WTC11 (cell line): ENCODE measurements around the gene SRSF10. TPM values are rescaled to one million over a fixed set of nuclear protein-coding genes. Genes with fewer than 3 reads are reported as not detected.

Source experiments
- ATAC-seq: fragments of 200-7000 bp; cut with Tn5 transposase; 2 replicates; pipeline ENCODE4 v1.10.0; 2021; ENCODE audit warnings: mild to moderate bottlenecking, moderate library complexity
- CTCF ChIA-PET: fragments of 300-600 bp; sonication (Branson Sonifier 250); formaldehyde crosslinking; loops from one replicate; lab custom pipeline; 2021; ENCODE audit warnings: antibody characterized with exemption; lab: Charles Lee
- POLR2A ChIA-PET: fragments of 350-600 bp; sonication (Branson Sonifier 250); formaldehyde crosslinking; loops from one replicate; lab custom pipeline; 2021; ENCODE audit warnings: antibody characterized with exemption; lab: Charles Lee
- DNase-seq: peaks from one replicate; pipeline ENCODE4 v3.0.0; 2021; ENCODE audit warnings: low spot score
- H3K27ac Mint-ChIP-seq: 2 replicates; pipeline ENCODE4 v1.8.0; 2021; ENCODE audit warnings: mixed read lengths
- H3K27me3 Mint-ChIP-seq: 2 replicates; pipeline ENCODE4 v1.8.0; 2021; ENCODE audit warnings: low read depth, mild to moderate bottlenecking, moderate library complexity, mixed read lengths
- H3K36me3 Mint-ChIP-seq: 2 replicates; pipeline ENCODE4 v1.8.0; 2021; ENCODE audit warnings: mixed read lengths
- H3K4me1 Mint-ChIP-seq: 2 replicates; pipeline ENCODE4 v1.8.0; 2022; ENCODE audit warnings: mixed read lengths
- H3K4me3 Mint-ChIP-seq: 2 replicates; pipeline ENCODE4 v1.8.0; 2021; ENCODE audit warnings: mild to moderate bottlenecking, moderate library complexity, mixed read lengths
- H3K9me3 Mint-ChIP-seq: 2 replicates; pipeline ENCODE4 v1.8.0; 2021; ENCODE audit warnings: mixed read lengths
- AFF4 ChIP-seq: sonication (generic); formaldehyde crosslinking; IDR thresholded peaks from 2 replicates; pipeline ENCODE4 v1.8.1; 2023; ENCODE audit warnings: mild to moderate bottlenecking, missing genetic modification reagents, borderline replicate concordance
- AR ChIP-seq: fragments of 250-450 bp; sonication (Bioruptor Pico); IDR thresholded peaks from 2 replicates; pipeline ENCODE4 v1.9.0; 2021; ENCODE audit warnings: mild to moderate bottlenecking
- ARID4B ChIP-seq: sonication (generic); formaldehyde crosslinking; IDR thresholded peaks from 2 replicates; pipeline ENCODE4 v1.8.0; 2023; ENCODE audit warnings: missing genetic modification reagents, mild to moderate bottlenecking, borderline replicate concordance
- JUN ChIP-seq: sonication (generic); formaldehyde crosslinking; IDR thresholded peaks from 2 replicates; pipeline ENCODE4 v1.8.0; 2023; ENCODE audit warnings: mild to moderate bottlenecking, missing genetic modification reagents
- NR3C1 ChIP-seq: sonication (generic); formaldehyde crosslinking; conservative IDR thresholded peaks from 2 replicates; pipeline ENCODE4 v1.8.1; 2023; ENCODE audit warnings: low read depth, mild to moderate bottlenecking, missing genetic modification reagents
- SP1 ChIP-seq: sonication (generic); formaldehyde crosslinking; conservative IDR thresholded peaks from 2 replicates; pipeline ENCODE4 v1.8.1; 2022; ENCODE audit warnings: missing genetic modification reagents
- ZNF396 ChIP-seq: fragments of 250-450 bp; sonication (Bioruptor Pico); IDR thresholded peaks from 2 replicates; pipeline ENCODE4 v1.8.0; 2021; ENCODE audit warnings: mild to moderate bottlenecking, moderate library complexity, borderline replicate concordance
- ZNF423 ChIP-seq: fragments of 250-450 bp; sonication (Bioruptor Pico); IDR thresholded peaks from 2 replicates; pipeline ENCODE4 v2.1.2; 2022; ENCODE audit warnings: mild to moderate bottlenecking, moderate library complexity
- ZNF425 ChIP-seq: fragments of 250-450 bp; sonication (Bioruptor Pico); conservative IDR thresholded peaks from 2 replicates; pipeline ENCODE4 v1.9.0; 2021; ENCODE audit warnings: mild to moderate bottlenecking
- ZNF512 ChIP-seq: sonication (generic); formaldehyde crosslinking; IDR thresholded peaks from 2 replicates; pipeline ENCODE4 v1.8.1; 2022; ENCODE audit warnings: missing genetic modification reagents, borderline replicate concordance
- total RNA-seq: library from RNA; stranded (reverse); gene quantifications from 3 replicates; pipeline ENCODE4 v1.2.3, GENCODE V29; 2021

SRSF10 gene
- total RNA-seq, 1 experiment from 2014 or later: 163 TPM

- Mint-ChIP-seq H3K27me3 (no peaks in the 10 kb centered on the region; the same call in 1 of the 2 replicates), H3K36me3 (peaks cover 7% of the 10 kb centered on the region), H3K4me1 (peaks cover 3% of the 10 kb centered on the region), H3K9me3 (peaks cover 4% of the 10 kb centered on the region), H3K27ac (no peak overlapping the region), H3K4me3 (no peak overlapping the region)
- no peak for DNase-seq
- no peak for TF ChIP-seq ZNF425 (CRISPR knock-in tag)
- TF ChIP-seq AFF4 (CRISPR knock-in tag): no peak
- no peak for TF ChIP-seq ZNF396
- TF ChIP-seq NR3C1 (CRISPR knock-in tag): no peak
- no peak for TF ChIP-seq ZNF512 (CRISPR knock-in tag)
- TF ChIP-seq SP1 (CRISPR knock-in tag): no peak
- POLR2A ChIA-PET: no interaction called here
- CTCF ChIA-PET: interaction anchor here (0.6 to 1.2 kb wide), 3 partner anchors 66 to 119 kb away, joined by 3 to 5 read pairs (median 3); no protein-coding TSS in a partner anchor
- ATAC-seq: no peak
Measured at GRCh38 chr1:23930270-23930669, 49.9 kb downstream of the SRSF10 start.

- CTCF ChIA-PET: interaction anchor here (0.7 to 1.5 kb wide), 3 partner anchors 12 to 326 kb away, joined by 4 to 5 read pairs (median 4); no protein-coding TSS in a partner anchor
- H3K27ac Mint-ChIP-seq: no peak overlapping the region
- TF ChIP-seq JUN (no peak), ARID4B (no peak), NR3C1 (CRISPR knock-in tag) (no peak), AR (CRISPR knock-in tag) (no peak), ZNF423 (CRISPR knock-in tag) (no peak)
Measured at GRCh38 chr1:23928789-23929188, 51.3 kb downstream of the SRSF10 start.

More at GRCh38 chr1:23928789-23929188, 51.3 kb downstream of the SRSF10 start:
- POLR2A ChIA-PET: no interaction called here
- DNase-seq: no peak
- ATAC-seq: no peak
- Mint-ChIP-seq H3K9me3 (no peaks in the 10 kb centered on the region), H3K4me1 (peaks cover 3% of the 10 kb centered on the region; the same call in 1 of the 2 replicates), H3K36me3 (0 out of 2 replicates have a peak, but pooled peaks cover under 1% of the 10 kb centered on the region), H3K27me3 (no peaks in the 10 kb centered on the region; the same call in 1 of the 2 replicates), H3K4me3 (no peak overlapping the region)
